Kidney epithelial cell (primary cell): Measurements from ENCODE around the gene CLCN1. TPM values are rescaled to one million over a fixed set of nuclear protein-coding genes. Genes with fewer than 3 reads are reported as not detected.

Experiments used
- DNase-seq: peaks from one replicate; pipeline ENCODE4 v3.0.0-alpha.2; 2010; ENCODE audit warnings: low read depth
- H3K27me3 ChIP-seq: 2 replicates; pipeline ENCODE4 v1.6.0; 2011; ENCODE audit warnings: low read length; ENCODE audit not compliant: control insufficient read depth, insufficient read depth
- H3K36me3 ChIP-seq: 2 replicates; pipeline ENCODE4 v1.5.1; 2011; ENCODE audit warnings: low read length; ENCODE audit not compliant: control insufficient read depth, insufficient read depth
- H3K4me3 ChIP-seq: 2 replicates; pipeline ENCODE4 v1.5.1; 2011; ENCODE audit warnings: low read depth, mild to moderate bottlenecking, control low read depth, low read length
- CTCF ChIP-seq: IDR thresholded peaks from 2 replicates; pipeline ENCODE4 v1.5.1; 2011; ENCODE audit warnings: mild to moderate bottlenecking, moderate library complexity, low read length, control low read depth, inconsistent platforms; ENCODE audit not compliant: insufficient read depth, poor library complexity, severe bottlenecking
- total RNA-seq: library from RNA; depleted of rRNA; stranded (reverse); fragments of >200 nt; gene quantifications from 2 replicates; pipeline ENCODE4 v1.2.3, GENCODE V29; 2015

CLCN1 gene
- total RNA-seq, 1 donor from 2014 or later: not detected

DNA sequence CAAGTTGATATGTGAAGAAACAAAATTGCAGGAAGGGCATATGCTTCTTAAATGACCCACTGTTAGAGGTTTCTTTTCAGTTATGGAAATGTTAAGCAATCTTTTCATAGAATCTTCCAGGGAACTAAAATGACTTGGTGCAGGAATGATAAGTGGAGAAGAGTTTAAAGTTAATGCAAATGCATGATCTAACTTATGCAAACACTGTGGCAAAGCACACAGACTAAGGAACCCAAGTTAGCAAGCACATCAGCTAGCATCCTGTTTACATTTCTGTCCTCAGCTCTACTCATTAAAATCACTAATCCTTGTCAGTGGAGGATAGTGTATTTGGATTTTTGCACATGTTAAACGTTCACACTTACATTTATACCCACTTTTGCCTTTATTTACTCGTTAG lies 9.3 kb downstream of the CLCN1 start:
- Histone ChIP-seq H3K27me3 (peaks cover 2% of the 10 kb centered on the region), H3K4me3 (no peak overlapping the region), H3K36me3 (no peaks in the 10 kb centered on the region)
- DNase-seq: no peak
- no peak for TF ChIP-seq CTCF

GRCh38 chr7:143327903-143328302 lies 12.0 kb downstream of the CLCN1 start:
- no peaks in the 10 kb centered on the region for H3K36me3 ChIP-seq
- no peak for TF ChIP-seq CTCF
- DNase-seq: no peak
- no peak overlapping the region for H3K4me3 ChIP-seq
- H3K27me3 ChIP-seq: peaks cover 2% of the 10 kb centered on the region

DNA sequence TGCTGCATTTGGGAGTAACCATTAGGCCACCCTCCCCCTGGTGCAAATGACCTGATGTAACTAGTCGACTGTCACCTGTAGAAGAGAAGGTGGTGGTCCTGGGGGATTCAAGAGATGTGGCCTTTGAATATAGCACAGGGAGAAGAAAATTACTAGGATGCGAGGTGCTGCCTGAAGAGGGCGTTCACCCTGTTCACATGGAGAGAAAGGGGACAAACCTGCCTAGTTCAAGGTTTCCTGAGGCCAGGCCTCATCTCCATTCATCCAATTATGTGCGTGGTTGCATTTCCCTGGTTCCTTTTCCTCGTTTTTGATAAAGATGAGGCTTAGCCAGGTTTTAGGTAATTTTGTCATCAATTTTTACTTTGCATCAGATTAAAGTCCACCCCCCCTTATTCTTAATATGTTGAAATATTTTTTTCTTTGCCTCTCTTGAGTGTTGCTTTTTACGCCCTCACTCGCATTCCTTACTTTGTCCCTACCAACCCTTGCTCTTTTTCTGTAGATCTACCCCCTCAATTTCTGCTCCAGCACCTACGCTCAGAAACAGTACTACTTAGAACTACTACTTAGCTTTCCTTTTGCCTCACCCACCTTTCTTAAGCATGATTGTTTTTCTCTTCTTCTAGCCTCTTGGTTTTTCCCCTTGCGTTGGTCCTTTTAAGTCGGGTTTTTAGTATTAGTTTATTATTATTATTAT lies 13.7 kb downstream of the CLCN1 start:
- H3K36me3 ChIP-seq: no peaks in the 10 kb centered on the region
- no peaks in the 10 kb centered on the region for H3K27me3 ChIP-seq
- no peak for DNase-seq
- TF ChIP-seq CTCF: no peak
- no peak overlapping the region for H3K4me3 ChIP-seq

- H3K36me3 ChIP-seq: no peaks in the 10 kb centered on the region
- no peak for TF ChIP-seq CTCF
- peak; percentile 12 for DNase-seq
- no peaks in the 10 kb centered on the region for H3K27me3 ChIP-seq
- H3K4me3 ChIP-seq: no peak overlapping the region
These were observed 15.4 kb downstream of the CLCN1 start for GRCh38 chr7:143331179-143331801.

DNA sequence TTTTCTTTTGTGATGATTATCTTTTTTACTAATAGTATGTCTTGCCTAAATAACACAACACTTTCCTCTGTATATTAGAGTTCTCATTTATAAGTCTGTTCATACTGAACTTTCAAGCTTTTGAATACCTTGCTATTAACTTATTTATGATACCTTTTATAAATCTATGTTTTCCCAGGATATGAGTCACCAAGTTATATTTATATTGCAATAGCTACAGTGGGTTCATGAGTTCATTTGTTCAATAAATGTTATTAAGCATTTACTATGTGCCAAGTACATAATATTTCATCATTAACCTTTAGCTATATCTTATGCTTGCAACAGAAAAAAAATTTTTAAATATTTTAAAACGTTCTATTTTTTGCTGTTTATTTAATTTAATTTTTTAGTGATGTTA lies 18.3 kb downstream of the CLCN1 start:
- Histone ChIP-seq H3K36me3 (no peaks in the 10 kb centered on the region), H3K4me3 (no peak overlapping the region), H3K27me3 (peaks cover 4% of the 10 kb centered on the region)
- TF ChIP-seq CTCF: no peak
- DNase-seq: no peak

DNA sequence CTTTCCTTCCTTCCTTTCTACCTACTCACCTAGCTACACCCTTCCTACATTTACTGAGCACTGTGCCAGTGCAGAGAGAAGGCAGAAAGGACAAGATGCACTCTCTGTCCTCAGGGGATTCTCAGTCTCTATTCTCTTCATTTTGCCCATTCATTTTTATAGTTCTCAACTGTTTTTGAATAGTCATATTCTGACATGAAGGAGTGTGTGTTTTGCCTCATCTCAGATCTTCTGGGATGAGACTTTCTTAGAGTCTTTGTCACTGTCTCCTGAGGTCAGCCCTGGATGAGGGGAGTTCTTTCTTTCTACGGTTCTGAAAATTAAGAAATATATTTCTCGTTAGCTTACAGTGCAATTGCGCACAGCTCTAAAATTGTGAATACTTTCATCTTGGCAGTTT lies 21.3 kb downstream of the CLCN1 start:
- Histone ChIP-seq H3K4me3 (no peak overlapping the region), H3K27me3 (peaks cover 4% of the 10 kb centered on the region), H3K36me3 (no peaks in the 10 kb centered on the region)
- DNase-seq: no peak
- no peak for TF ChIP-seq CTCF
